Endothelial cell of umbilical vein (primary cell): ENCODE measurements around the gene ZFYVE28.

Experiments
- CTCF ChIP-seq, 2 donors: IDR thresholded peaks; 1 replicate in 1 of 2; 2 replicates in 1 of 2; pipeline ENCODE4 v1.5.1; 2011; ENCODE audit warnings: low read length in 2 of 2, mild to moderate bottlenecking in 2 of 2, moderate library complexity in 2 of 2, control low read depth in 1 of 2, inconsistent platforms in 1 of 2, low read depth in 1 of 2; ENCODE audit not compliant: insufficient read depth in 1 of 2; ENCODE audit errors: extremely low read depth in 1 of 2
- EZH2 ChIP-seq: IDR thresholded peaks from 2 replicates; pipeline ENCODE4 v1.6.1; 2012; ENCODE audit warnings: borderline replicate concordance, low read depth, mild to moderate bottlenecking, moderate library complexity, low read length, inconsistent platforms; ENCODE audit not compliant: severe bottlenecking
- MAX ChIP-seq: IDR thresholded peaks from 2 replicates; pipeline ENCODE4 v1.6.1; 2011; ENCODE audit not compliant: insufficient read depth, insufficient read length
- MYC ChIP-seq: IDR thresholded peaks from one replicate; pipeline ENCODE4 v1.6.1; 2011; ENCODE audit warnings: mild to moderate bottlenecking, low read depth, low read length

GRCh38 chr4:2340272-2341061 lies 78.0 kb downstream of the ZFYVE28 start:
- TF ChIP-seq CTCF (IDR thresholded peaks at IDR 0.05; ENCODE audit: extremely low read depth in 1 of 2, insufficient read depth in 1 of 2, low read depth in 1 of 2, low read length in 2 of 2): no peak
- no peak for TF ChIP-seq MAX
- TF ChIP-seq MYC: no peak
- TF ChIP-seq EZH2: no peak
